CD4-positive, CD25-positive, alpha-beta regulatory T cell (primary cell): ENCODE data around the gene NDUFB1. TPM values are rescaled to one million over a fixed set of nuclear protein-coding genes. Genes with fewer than 3 reads are reported as not detected.

Source experiments
- ATAC-seq, 2 donors: fragments of 150-1000 bp; cut with Tn5 transposase; one replicate each; pipeline ENCODE4 v1.10.0; 2021; ENCODE audit warnings: low read depth in 2 of 2, moderate number of reproducible peaks in 2 of 2, moderate library complexity in 1 of 2
- DNase-seq, 3 donors: peaks; one replicate each; pipeline versions ENCODE4 v3.0.0 to v3.0.0-alpha.2; 2012 to 2022; ENCODE audit warnings: mixed read lengths in 1 of 3
- H3K27ac ChIP-seq: one replicate; pipeline ENCODE4 v1.7.0; 2013; ENCODE audit warnings: mild to moderate bottlenecking, low read length; ENCODE audit not compliant: insufficient read depth, poor library complexity, severe bottlenecking
- H3K27me3 ChIP-seq: one replicate; pipeline ENCODE4 v1.7.0; 2013; ENCODE audit warnings: low read length; ENCODE audit not compliant: control insufficient read depth, insufficient read depth
- H3K36me3 ChIP-seq: one replicate; pipeline ENCODE4 v1.7.0; 2013; ENCODE audit warnings: mild to moderate bottlenecking, low read length, moderate library complexity; ENCODE audit not compliant: control insufficient read depth, insufficient read depth
- H3K4me1 ChIP-seq: 2 replicates; pipeline ENCODE4 v1.7.0; 2013; ENCODE audit warnings: mild to moderate bottlenecking, low read length; ENCODE audit not compliant: insufficient read depth, control insufficient read depth, poor library complexity, severe bottlenecking
- H3K4me3 ChIP-seq: one replicate; pipeline ENCODE4 v1.7.0; 2013; ENCODE audit warnings: low read depth, mild to moderate bottlenecking, low read length, moderate library complexity
- H3K9me3 ChIP-seq, 2 experiments: 1 replicate in 1 of 2; 2 replicates in 1 of 2; pipeline ENCODE4 v1.7.0; 2013; ENCODE audit warnings: low read length in 2 of 2, mild to moderate bottlenecking in 1 of 2, moderate library complexity in 1 of 2; ENCODE audit not compliant: control insufficient read depth in 2 of 2
- H3K27ac Mint-ChIP-seq, 3 donors: one replicate each; pipeline ENCODE4 v1.8.0; 2020 to 2022; ENCODE audit warnings: mild to moderate bottlenecking in 3 of 3, mixed read lengths in 3 of 3, moderate library complexity in 2 of 3
- H3K27me3 Mint-ChIP-seq: one replicate; pipeline ENCODE4 v1.8.0; 2022; ENCODE audit warnings: mild to moderate bottlenecking, mixed read lengths
- H3K36me3 Mint-ChIP-seq: one replicate; pipeline ENCODE4 v1.8.0; 2020; ENCODE audit warnings: mixed read lengths
- H3K4me1 Mint-ChIP-seq, 4 donors: one replicate each; pipeline ENCODE4 v1.8.0; 2020 to 2022; ENCODE audit warnings: mixed read lengths in 4 of 4, mild to moderate bottlenecking in 1 of 4
- H3K4me3 Mint-ChIP-seq, 4 donors: one replicate each; pipeline ENCODE4 v1.8.0; 2020 to 2022; ENCODE audit warnings: mild to moderate bottlenecking in 4 of 4, mixed read lengths in 4 of 4, moderate library complexity in 3 of 4
- H3K9me3 Mint-ChIP-seq, 7 donors: one replicate each; pipeline ENCODE4 v1.8.0; 2020 to 2022; ENCODE audit warnings: mixed read lengths in 7 of 7, mild to moderate bottlenecking in 3 of 7, moderate library complexity in 2 of 7
- polyA plus RNA-seq, 4 donors: library from polyadenylated mRNA; unstranded; fragments of 300-500 nt; fragmentation: Illumina TruSeq; gene quantifications; one replicate each; pipeline ENCODE4 v1.2.3, GENCODE V29; 2021
- total RNA-seq: library from RNA; stranded (reverse); gene quantifications from one replicate; pipeline ENCODE4 v1.2.3, GENCODE V29; 2022

NDUFB1 gene
- total and polyA plus RNA-seq, 5 donors from 2014 or later, result 54.8 to 471 (median 424) TPM

- no peak for DNase-seq
- no peaks in the 10 kb centered on the region for H3K4me1 ChIP-seq
- Mint-ChIP-seq H3K27ac (no peak overlapping the region), H3K9me3 (no peaks in the 10 kb centered on the region), H3K4me3 (no peak overlapping the region), H3K4me1 (peaks cover 6 to 29% (median 17%) of the 10 kb centered on the region in 4 donors), H3K27me3 (no peaks in the 10 kb centered on the region), H3K36me3 (peaks cover 52% of the 10 kb centered on the region)
- H3K9me3 ChIP-seq, result no peaks in the 10 kb centered on the region
- ATAC-seq, result no peak
- H3K36me3 ChIP-seq, result peaks cover 67% of the 10 kb centered on the region
- no peak overlapping the region for H3K27ac ChIP-seq
- no peak overlapping the region for H3K4me3 ChIP-seq
- H3K27me3 ChIP-seq, result no peaks in the 10 kb centered on the region
Measured at GRCh38 chr14:92143962-92144361, 22.5 kb upstream of the NDUFB1 start.

DNA sequence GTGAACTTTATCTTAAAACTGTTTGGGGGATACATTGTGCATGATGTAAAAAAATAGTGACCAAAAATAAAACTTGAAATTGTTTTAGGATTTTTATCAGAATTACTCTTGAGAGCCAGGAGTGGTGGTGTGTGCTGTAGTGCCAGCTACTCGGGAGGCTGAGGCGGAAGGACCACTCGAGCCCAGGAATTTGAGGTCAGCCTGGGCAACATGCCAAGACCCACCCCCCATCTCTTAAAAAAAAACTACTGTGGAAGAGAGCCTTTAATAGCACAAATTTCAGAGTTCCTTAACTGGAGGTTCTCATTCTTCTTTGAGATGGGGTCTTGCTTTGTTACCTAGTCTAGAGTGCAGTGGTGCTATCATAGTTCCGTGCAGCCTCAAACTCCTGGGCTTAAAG, 21.8 kb upstream of the NDUFB1 start:
- no peaks in the 10 kb centered on the region for H3K9me3 Mint-ChIP-seq
- no peak overlapping the region for H3K27ac ChIP-seq
- H3K36me3 ChIP-seq, result peaks cover 66% of the 10 kb centered on the region
- H3K4me1 Mint-ChIP-seq, result peaks cover 3 to 28% (median 17%) of the 10 kb centered on the region in 4 donors
- H3K4me1 ChIP-seq, result no peaks in the 10 kb centered on the region
- ATAC-seq (no peak), DNase-seq (no peak)
- no peak overlapping the region for H3K4me3 ChIP-seq
- no peaks in the 10 kb centered on the region for H3K27me3 ChIP-seq
- H3K36me3 Mint-ChIP-seq, result peaks cover 49% of the 10 kb centered on the region
- H3K27ac Mint-ChIP-seq, result no peak overlapping the region
- no peak overlapping the region for H3K4me3 Mint-ChIP-seq
- no peaks in the 10 kb centered on the region for H3K27me3 Mint-ChIP-seq
- no peaks in the 10 kb centered on the region for H3K9me3 ChIP-seq

- Histone ChIP-seq H3K4me3 (no peak overlapping the region), H3K9me3 (no peaks in the 10 kb centered on the region), H3K27me3 (no peaks in the 10 kb centered on the region), H3K4me1 (no peaks in the 10 kb centered on the region), H3K27ac (no peak overlapping the region), H3K36me3 (peaks cover 58% of the 10 kb centered on the region)
- Mint-ChIP-seq H3K9me3 (no peaks in the 10 kb centered on the region), H3K36me3 (peaks cover 40% of the 10 kb centered on the region), H3K27ac (peak overlapping the region in 1 of 3 donors; percentile 54), H3K4me1 (peaks cover 8 to 14% (median 9%) of the 10 kb centered on the region in 4 donors), H3K4me3 (no peak overlapping the region), H3K27me3 (no peaks in the 10 kb centered on the region)
- ATAC-seq (no peak), DNase-seq (peak in 2 of 3 donors; percentile 18 to 44)
Measured at GRCh38 chr14:92135269-92135668, 13.8 kb upstream of the NDUFB1 start.

DNA sequence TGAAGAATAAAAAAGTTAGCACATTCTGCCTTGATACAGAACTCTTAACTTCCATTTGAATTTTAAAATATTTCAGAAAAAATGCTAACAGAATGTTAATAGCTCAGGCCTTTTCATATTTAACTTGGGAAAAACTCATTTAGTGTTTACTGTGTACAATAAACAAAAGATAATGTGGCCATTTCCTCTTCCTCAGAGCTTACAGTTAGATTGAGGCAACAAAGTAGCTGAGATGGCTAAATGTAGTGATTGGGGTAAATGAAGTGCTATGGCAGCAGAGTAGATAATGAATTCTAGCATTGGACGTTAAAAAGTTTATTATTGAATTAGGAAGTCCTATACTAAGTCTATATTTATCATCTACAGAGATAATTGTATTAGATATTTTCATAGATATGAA, 12.9 kb upstream of the NDUFB1 start:
- Histone ChIP-seq H3K4me1 (no peaks in the 10 kb centered on the region), H3K36me3 (peaks cover 66% of the 10 kb centered on the region), H3K27me3 (no peaks in the 10 kb centered on the region), H3K4me3 (no peak overlapping the region), H3K27ac (no peak overlapping the region), H3K9me3 (no peaks in the 10 kb centered on the region)
- Mint-ChIP-seq H3K36me3 (peaks cover 46% of the 10 kb centered on the region), H3K27ac (peak overlapping the region in 1 of 3 donors; percentile 79), H3K4me3 (no peak overlapping the region), H3K4me1 (peaks cover 14 to 16% (median 14%) of the 10 kb centered on the region in 4 donors), H3K9me3 (no peaks in the 10 kb centered on the region), H3K27me3 (no peaks in the 10 kb centered on the region)
- DNase-seq, result no peak
- ATAC-seq, result no peak

DNA sequence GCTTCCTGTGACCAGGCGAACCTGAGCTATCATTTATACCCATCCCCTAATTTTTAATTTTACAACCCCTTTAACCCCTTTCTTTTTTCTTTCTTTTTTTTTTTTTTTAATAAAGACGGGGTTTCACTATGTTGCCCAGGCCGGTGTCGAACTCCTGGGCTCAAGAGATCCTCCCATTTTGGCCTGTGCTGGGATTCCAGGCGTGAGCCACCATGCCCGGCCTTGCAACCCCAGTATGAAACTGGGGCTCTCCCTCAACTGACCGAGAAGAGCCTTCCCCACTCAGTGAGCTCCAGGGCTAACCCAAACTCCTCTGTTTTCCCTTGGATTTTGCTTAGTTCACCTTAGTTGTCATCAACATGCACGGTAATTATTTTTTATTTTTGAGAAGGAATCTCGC, 1.3 kb upstream of the NDUFB1 start:
- Histone ChIP-seq H3K36me3 (peaks cover 3% of the 10 kb centered on the region), H3K4me3 (peak overlapping the region; percentile 95), H3K27ac (peak overlapping the region; percentile 91), H3K9me3 (no peaks in the 10 kb centered on the region), H3K4me1 (peaks cover 48% of the 10 kb centered on the region), H3K27me3 (no peaks in the 10 kb centered on the region)
- Mint-ChIP-seq H3K4me1 (peaks cover 41 to 80% (median 57%) of the 10 kb centered on the region in 4 donors), H3K27me3 (no peaks in the 10 kb centered on the region), H3K27ac (peak overlapping the region; percentile 100), H3K36me3 (peaks cover 14% of the 10 kb centered on the region), H3K4me3 (peak overlapping the region; percentile 96 to 99 (median 98)), H3K9me3 (peaks cover 0 to 2% (median 0%) of the 10 kb centered on the region in 7 donors)
- DNase-seq (no peak), ATAC-seq (no peak)

DNA sequence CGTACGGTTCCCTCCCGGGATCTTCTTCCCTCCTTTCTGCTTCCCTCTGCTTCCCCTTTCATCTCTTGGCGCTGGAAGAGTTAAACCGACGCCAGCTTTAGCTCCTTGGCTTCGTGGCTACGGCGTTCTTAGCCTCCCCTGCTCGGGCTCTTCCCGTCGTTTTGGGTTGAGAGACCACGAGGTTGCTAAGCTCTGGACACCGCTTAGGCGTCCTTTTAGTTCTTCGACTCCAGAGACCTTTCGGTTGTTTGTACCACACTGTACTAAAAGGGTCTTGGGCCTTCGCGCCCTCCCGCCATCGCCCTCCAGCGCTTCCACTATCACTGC, 808 bp upstream of the NDUFB1 start:
- peaks cover 0 to 2% (median 0%) of the 10 kb centered on the region in 7 donors for H3K9me3 Mint-ChIP-seq
- H3K4me1 ChIP-seq, result peaks cover 48% of the 10 kb centered on the region
- H3K36me3 ChIP-seq, result peaks cover 3% of the 10 kb centered on the region
- peaks cover 12% of the 10 kb centered on the region for H3K36me3 Mint-ChIP-seq
- H3K4me1 Mint-ChIP-seq, result peaks cover 39 to 78% (median 54%) of the 10 kb centered on the region in 4 donors
- peak overlapping the region; percentile 96 to 99 (median 98) for H3K4me3 Mint-ChIP-seq
- DNase-seq (peak in 1 of 3 donors; percentile 33), ATAC-seq (no peak)
- peak overlapping the region; percentile 95 for H3K4me3 ChIP-seq
- no peaks in the 10 kb centered on the region for H3K9me3 ChIP-seq
- no peaks in the 10 kb centered on the region for H3K27me3 ChIP-seq
- H3K27me3 Mint-ChIP-seq, result no peaks in the 10 kb centered on the region
- peak overlapping the region; percentile 100 for H3K27ac Mint-ChIP-seq
- peak overlapping the region; percentile 91 for H3K27ac ChIP-seq

DNA sequence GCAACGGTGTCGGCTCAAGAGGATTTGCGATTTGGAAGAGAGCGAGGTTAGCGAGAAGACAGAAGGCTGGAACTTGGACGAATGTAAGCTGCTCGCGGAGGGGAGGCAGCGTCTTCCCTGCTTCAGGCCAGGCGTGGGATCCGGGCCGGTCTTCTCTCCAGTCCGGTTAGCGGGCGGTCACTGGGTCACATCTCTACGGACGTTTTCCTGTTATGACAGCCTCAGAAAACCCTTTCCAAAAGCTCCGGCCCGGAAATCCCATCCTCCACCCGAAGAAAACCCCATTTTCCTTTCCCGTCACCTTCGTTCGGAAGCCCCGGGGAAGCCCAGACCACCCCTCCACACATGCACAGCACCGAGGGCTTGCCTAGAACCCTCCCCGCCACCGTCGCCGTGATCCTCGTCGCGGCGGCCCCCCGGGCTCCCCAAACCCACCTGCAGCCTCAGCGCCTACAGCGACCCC, 268 bp downstream of the NDUFB1 start:
- Mint-ChIP-seq H3K4me3 (peak overlapping the region; percentile 96 to 99 (median 98)), H3K36me3 (peaks cover 10% of the 10 kb centered on the region), H3K27ac (peak overlapping the region; percentile 100), H3K4me1 (peaks cover 34 to 74% (median 52%) of the 10 kb centered on the region in 4 donors), H3K9me3 (peaks cover 0 to 2% (median 0%) of the 10 kb centered on the region in 7 donors), H3K27me3 (no peaks in the 10 kb centered on the region)
- Histone ChIP-seq H3K27ac (peak overlapping the region; percentile 91), H3K36me3 (peaks cover 13% of the 10 kb centered on the region), H3K27me3 (no peaks in the 10 kb centered on the region), H3K4me1 (peaks cover 45% of the 10 kb centered on the region), H3K9me3 (no peaks in the 10 kb centered on the region), H3K4me3 (peak overlapping the region; percentile 95)
- DNase-seq (peak in 1 of 3 donors; percentile 56), ATAC-seq (peak in 1 of 2 donors; percentile 4)

GRCh38 chr14:92109490-92109889, 12.0 kb downstream of the NDUFB1 start:
- no peaks in the 10 kb centered on the region for H3K27me3 ChIP-seq
- Mint-ChIP-seq H3K9me3 (no peaks in the 10 kb centered on the region), H3K4me3 (peak overlapping the region in 1 of 4 donors; percentile 39), H3K36me3 (no peaks in the 10 kb centered on the region), H3K27ac (peak overlapping the region in 2 of 3 donors; percentile 2 to 75), H3K27me3 (no peaks in the 10 kb centered on the region), H3K4me1 (peaks cover 7 to 46% (median 20%) of the 10 kb centered on the region in 4 donors)
- no peaks in the 10 kb centered on the region for H3K9me3 ChIP-seq
- peaks cover 18% of the 10 kb centered on the region for H3K4me1 ChIP-seq
- ATAC-seq (no peak), DNase-seq (no peak)
- no peaks in the 10 kb centered on the region for H3K36me3 ChIP-seq
- H3K4me3 ChIP-seq, result no peak overlapping the region
- no peak overlapping the region for H3K27ac ChIP-seq
